Panc1 (cell line): ENCODE data around the gene NMB. TPM values are rescaled to one million over a fixed set of nuclear protein-coding genes. Genes with fewer than 3 reads are reported as not detected.

Experiments used
- ATAC-seq: fragments of 200-7000 bp; cut with Tn5 transposase; 2 replicates; pipeline ENCODE4 v1.9.1; 2020; ENCODE audit warnings: mild to moderate bottlenecking, moderate library complexity
- BruUV-seq: library from RNA; stranded (reverse); fragments of 400-500 nt; replicated peaks from 2 replicates; lab custom pipeline; 2021; lab: Mats Ljungman, UMichigan
- CTCF ChIA-PET: fragments of 300-600 bp; sonication (Branson Sonifier 250); formaldehyde crosslinking; loops from one replicate; lab custom pipeline; 2022; ENCODE audit warnings: antibody characterized with exemption; lab: Charles Lee
- POLR2A ChIA-PET: fragments of 300-600 bp; sonication (Branson Sonifier 250); formaldehyde crosslinking; loops from one replicate; lab custom pipeline; 2022; ENCODE audit warnings: antibody characterized with exemption; lab: Charles Lee
- DNase-seq: peaks from one replicate; pipeline ENCODE4 v3.0.0-alpha.2; 2010; ENCODE audit warnings: low read depth, low spot score
- H3K27ac ChIP-seq: 2 replicates; pipeline ENCODE4 v1.5.1; 2011; ENCODE audit warnings: mild to moderate bottlenecking, low read length, inconsistent platforms
- H3K27me3 ChIP-seq: fragments of 200-500 bp; sonication (Bioruptor generic); 2 replicates; pipeline ENCODE4 v1.6.0; 2014; ENCODE audit warnings: low read length, inconsistent platforms; ENCODE audit not compliant: control insufficient read depth, insufficient read depth
- H3K36me3 ChIP-seq: fragments of 200-500 bp; sonication (Bioruptor generic); 2 replicates; pipeline ENCODE4 v1.5.1; 2014; ENCODE audit warnings: inconsistent platforms, mild to moderate bottlenecking, low read length, moderate library complexity; ENCODE audit not compliant: control insufficient read depth, insufficient read depth
- H3K4me1 ChIP-seq: 2 replicates; pipeline ENCODE4 v1.5.1; 2011; ENCODE audit warnings: inconsistent platforms, mild to moderate bottlenecking, low read length, moderate library complexity; ENCODE audit not compliant: control insufficient read depth, insufficient read depth
- H3K4me3 ChIP-seq, 2 experiments: 2 replicates each; pipeline ENCODE4 v1.5.1; 2011 to 2012; ENCODE audit warnings: low read depth in 2 of 2, low read length in 2 of 2, mild to moderate bottlenecking in 2 of 2, inconsistent platforms in 1 of 2, moderate library complexity in 1 of 2
- H3K9me3 ChIP-seq: fragments of 200-500 bp; sonication (Bioruptor generic); 2 replicates; pipeline ENCODE4 v1.5.1; 2014; ENCODE audit warnings: low read depth, mild to moderate bottlenecking, inconsistent platforms, low read length, moderate library complexity; ENCODE audit not compliant: control insufficient read depth, insufficient read depth
- POLR2AphosphoS5 ChIP-seq: IDR thresholded peaks from 2 replicates; pipeline ENCODE4 v1.6.1; 2012; ENCODE audit warnings: mild to moderate bottlenecking, low read depth, low read length, moderate library complexity
- SIN3A ChIP-seq: IDR thresholded peaks from 2 replicates; pipeline ENCODE4 v1.6.1; 2012; ENCODE audit warnings: low read depth, mild to moderate bottlenecking, low read length, moderate library complexity, borderline replicate concordance; ENCODE audit not compliant: insufficient read depth
- TCF7L2 ChIP-seq: IDR thresholded peaks from 2 replicates; pipeline ENCODE4 v1.6.1; 2011; ENCODE audit warnings: mild to moderate bottlenecking, low read depth, low read length, inconsistent platforms
- in situ Hi-C: cut with HindIII; loops from 2 replicates; pipeline ENCODE4 v1.10.0; 2016; ENCODE audit warnings: low sequenced_read_pairs, low pct_unique_long_range_greater_than_20kb
- intact Hi-C: fragments of 100-400 bp; cut with micrococcal nuclease; formaldehyde crosslinking; loops from one replicate; pipeline ENCODE4 v1.10.0; 2022; ENCODE audit not compliant: unreplicated experiment
- total RNA-seq: library from RNA; stranded (reverse); gene quantifications from one replicate; pipeline ENCODE4 v1.2.1, GENCODE V29; 2021; ENCODE audit not compliant: unreplicated experiment
- TF ChIP-seq, protein P1 (sequence below), 2 experiments: IDR thresholded peaks; 2 replicates each; pipeline ENCODE4 v1.6.1; 2011 to 2012; ENCODE audit warnings: low read depth in 2 of 2, control low read depth in 1 of 2, low read length in 1 of 2, mild to moderate bottlenecking in 1 of 2, moderate library complexity in 1 of 2; ENCODE audit not compliant: insufficient read depth in 1 of 2
- TF ChIP-seq, protein P2 (sequence below): fragments of 450-650 bp; IDR thresholded peaks from 2 replicates; pipeline ENCODE4 v1.5.1; 2017; ENCODE audit warnings: mild to moderate bottlenecking

NMB gene
- total RNA-seq, 1 experiment from 2014 or later = 9.5 TPM

DNA sequence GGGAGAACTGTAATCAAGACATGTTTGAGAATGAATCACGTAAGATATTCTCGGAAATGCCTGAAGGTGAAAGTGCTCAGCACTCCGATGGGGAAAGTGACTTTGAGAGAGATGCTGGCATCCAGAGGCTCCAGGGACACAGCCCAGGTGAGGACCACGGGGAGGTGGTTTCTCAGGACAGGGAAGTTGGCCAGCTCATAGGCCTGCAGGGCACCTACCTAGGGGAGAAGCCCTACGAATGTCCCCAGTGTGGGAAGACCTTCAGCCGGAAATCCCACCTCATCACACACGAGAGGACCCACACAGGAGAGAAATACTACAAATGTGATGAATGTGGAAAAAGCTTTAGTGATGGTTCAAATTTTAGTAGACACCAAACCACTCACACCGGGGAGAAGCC, 37.4 kb downstream of the NMB start:
- intact Hi-C loops (no loop called here), in situ Hi-C loops (no loop called here)
- Histone ChIP-seq H3K36me3 (no peaks in the 10 kb centered on the region), H3K27ac (no peak overlapping the region), H3K27me3 (no peaks in the 10 kb centered on the region), H3K9me3 (peaks cover 34% of the 10 kb centered on the region; the same call in 1 of the 2 replicates), H3K4me3 (no peak overlapping the region), H3K4me1 (no peaks in the 10 kb centered on the region)
- CTCF ChIA-PET = no interaction called here
- TSS peak; percentile 52 for BruUV-seq
- POLR2A ChIA-PET = no interaction called here
- DNase-seq (no peak), ATAC-seq (no peak)
- TF ChIP-seq, protein P1, sequence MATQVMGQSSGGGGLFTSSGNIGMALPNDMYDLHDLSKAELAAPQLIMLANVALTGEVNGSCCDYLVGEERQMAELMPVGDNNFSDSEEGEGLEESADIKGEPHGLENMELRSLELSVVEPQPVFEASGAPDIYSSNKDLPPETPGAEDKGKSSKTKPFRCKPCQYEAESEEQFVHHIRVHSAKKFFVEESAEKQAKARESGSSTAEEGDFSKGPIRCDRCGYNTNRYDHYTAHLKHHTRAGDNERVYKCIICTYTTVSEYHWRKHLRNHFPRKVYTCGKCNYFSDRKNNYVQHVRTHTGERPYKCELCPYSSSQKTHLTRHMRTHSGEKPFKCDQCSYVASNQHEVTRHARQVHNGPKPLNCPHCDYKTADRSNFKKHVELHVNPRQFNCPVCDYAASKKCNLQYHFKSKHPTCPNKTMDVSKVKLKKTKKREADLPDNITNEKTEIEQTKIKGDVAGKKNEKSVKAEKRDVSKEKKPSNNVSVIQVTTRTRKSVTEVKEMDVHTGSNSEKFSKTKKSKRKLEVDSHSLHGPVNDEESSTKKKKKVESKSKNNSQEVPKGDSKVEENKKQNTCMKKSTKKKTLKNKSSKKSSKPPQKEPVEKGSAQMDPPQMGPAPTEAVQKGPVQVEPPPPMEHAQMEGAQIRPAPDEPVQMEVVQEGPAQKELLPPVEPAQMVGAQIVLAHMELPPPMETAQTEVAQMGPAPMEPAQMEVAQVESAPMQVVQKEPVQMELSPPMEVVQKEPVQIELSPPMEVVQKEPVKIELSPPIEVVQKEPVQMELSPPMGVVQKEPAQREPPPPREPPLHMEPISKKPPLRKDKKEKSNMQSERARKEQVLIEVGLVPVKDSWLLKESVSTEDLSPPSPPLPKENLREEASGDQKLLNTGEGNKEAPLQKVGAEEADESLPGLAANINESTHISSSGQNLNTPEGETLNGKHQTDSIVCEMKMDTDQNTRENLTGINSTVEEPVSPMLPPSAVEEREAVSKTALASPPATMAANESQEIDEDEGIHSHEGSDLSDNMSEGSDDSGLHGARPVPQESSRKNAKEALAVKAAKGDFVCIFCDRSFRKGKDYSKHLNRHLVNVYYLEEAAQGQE (IDR thresholded peaks at IDR 0.05; ENCODE audit: insufficient read depth in 1 of 2, low read depth in 2 of 2, low read length in 1 of 2) = no peak
- TF ChIP-seq POLR2AphosphoS5 (no peak), TCF7L2 (no peak), SIN3A (no peak)
- TF ChIP-seq, protein P2, sequence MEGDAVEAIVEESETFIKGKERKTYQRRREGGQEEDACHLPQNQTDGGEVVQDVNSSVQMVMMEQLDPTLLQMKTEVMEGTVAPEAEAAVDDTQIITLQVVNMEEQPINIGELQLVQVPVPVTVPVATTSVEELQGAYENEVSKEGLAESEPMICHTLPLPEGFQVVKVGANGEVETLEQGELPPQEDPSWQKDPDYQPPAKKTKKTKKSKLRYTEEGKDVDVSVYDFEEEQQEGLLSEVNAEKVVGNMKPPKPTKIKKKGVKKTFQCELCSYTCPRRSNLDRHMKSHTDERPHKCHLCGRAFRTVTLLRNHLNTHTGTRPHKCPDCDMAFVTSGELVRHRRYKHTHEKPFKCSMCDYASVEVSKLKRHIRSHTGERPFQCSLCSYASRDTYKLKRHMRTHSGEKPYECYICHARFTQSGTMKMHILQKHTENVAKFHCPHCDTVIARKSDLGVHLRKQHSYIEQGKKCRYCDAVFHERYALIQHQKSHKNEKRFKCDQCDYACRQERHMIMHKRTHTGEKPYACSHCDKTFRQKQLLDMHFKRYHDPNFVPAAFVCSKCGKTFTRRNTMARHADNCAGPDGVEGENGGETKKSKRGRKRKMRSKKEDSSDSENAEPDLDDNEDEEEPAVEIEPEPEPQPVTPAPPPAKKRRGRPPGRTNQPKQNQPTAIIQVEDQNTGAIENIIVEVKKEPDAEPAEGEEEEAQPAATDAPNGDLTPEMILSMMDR = no peak

DNA sequence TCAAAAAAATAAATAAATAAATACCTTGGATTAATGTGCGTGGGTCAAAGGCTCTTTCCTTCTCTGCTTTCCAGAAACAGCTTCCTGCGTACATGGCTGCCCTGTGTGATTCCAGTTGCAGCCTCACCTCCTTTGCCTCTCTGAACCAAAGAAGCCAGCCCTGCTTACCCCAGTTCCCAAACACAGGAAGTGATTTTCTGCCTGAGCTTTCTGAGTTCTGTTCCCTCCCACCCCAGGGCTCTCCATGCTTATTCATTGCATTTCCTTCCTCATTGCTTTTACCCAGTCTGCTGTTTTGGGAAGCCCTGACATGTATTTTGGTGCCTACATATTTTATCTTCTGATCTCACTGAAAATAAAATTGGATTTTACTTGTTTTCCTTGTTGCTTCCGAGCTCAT, 41.8 kb downstream of the NMB start:
- CTCF ChIA-PET = no interaction called here
- Histone ChIP-seq H3K9me3 (peaks cover 19% of the 10 kb centered on the region; the same call in 1 of the 2 replicates), H3K36me3 (no peaks in the 10 kb centered on the region), H3K27me3 (no peaks in the 10 kb centered on the region), H3K4me1 (no peaks in the 10 kb centered on the region), H3K27ac (no peak overlapping the region), H3K4me3 (no peak overlapping the region)
- in situ Hi-C loops (no loop called here), intact Hi-C loops (no loop called here)
- ATAC-seq (no peak), DNase-seq (no peak)
- BruUV-seq = no TSS peak
- TF ChIP-seq SIN3A = no peak
- TF ChIP-seq, protein P1 (IDR thresholded peaks at IDR 0.05; ENCODE audit: insufficient read depth in 1 of 2, low read depth in 2 of 2, low read length in 1 of 2) = no peak
- TF ChIP-seq TCF7L2 = no peak
- no peak for TF ChIP-seq POLR2AphosphoS5
- TF ChIP-seq, protein P2 = no peak
- POLR2A ChIA-PET = no interaction called here
